Parathyroid adenoma (tissue), 2 donors: ENCODE measurements around the gene RDH13.

Experiments used
- H2AFZ ChIP-seq: fragments of 300-600 bp; sonication (generic); one replicate; pipeline ENCODE4 v1.7.0; 2017; ENCODE audit warnings: antibody characterized with exemption, mild to moderate bottlenecking
- H3K27ac ChIP-seq: fragments of 300-600 bp; sonication (generic); one replicate; pipeline ENCODE4 v1.7.0; 2017
- H3K27me3 ChIP-seq: fragments of 300-600 bp; sonication (generic); one replicate; pipeline ENCODE4 v1.7.0; 2017; ENCODE audit warnings: low read length; ENCODE audit not compliant: control insufficient read depth, insufficient read depth
- H3K36me3 ChIP-seq: fragments of 300-600 bp; sonication (generic); one replicate; pipeline ENCODE4 v1.7.0; 2017; ENCODE audit warnings: low read length; ENCODE audit not compliant: control insufficient read depth, insufficient read depth
- H3K4me1 ChIP-seq: fragments of 300-600 bp; sonication (generic); one replicate; pipeline ENCODE4 v1.7.0; 2017; ENCODE audit warnings: control low read depth
- H3K4me2 ChIP-seq: fragments of 300-600 bp; sonication (generic); one replicate; pipeline ENCODE4 v1.7.0; 2017; ENCODE audit warnings: low read length
- H3K4me3 ChIP-seq: fragments of 300-600 bp; sonication (generic); one replicate; pipeline ENCODE4 v1.7.0; 2017; ENCODE audit warnings: low read depth, low read length
- H3K79me2 ChIP-seq: fragments of 300-600 bp; sonication (generic); one replicate; pipeline ENCODE4 v1.7.0; 2017; ENCODE audit warnings: control low read depth
- H3K9ac ChIP-seq: fragments of 300-600 bp; sonication (generic); one replicate; pipeline ENCODE4 v1.7.0; 2017; ENCODE audit warnings: mild to moderate bottlenecking
- H3K9me3 ChIP-seq: fragments of 300-600 bp; sonication (generic); one replicate; pipeline ENCODE4 v1.7.0; 2017; ENCODE audit warnings: low read length; ENCODE audit not compliant: control insufficient read depth
- CTCF ChIP-seq: fragments of 300-600 bp; sonication (generic); IDR thresholded peaks from one replicate; pipeline ENCODE4 v1.7.0; 2017; ENCODE audit warnings: antibody characterized with exemption, mild to moderate bottlenecking
- donor health status: primary hyperparathyroidism.

Gene RDH13

GRCh38 chr19:55084416-55084815, 21.5 kb upstream of the RDH13 start:
- Histone ChIP-seq H3K9me3 (no peaks in the 10 kb centered on the region), H3K9ac (no peak overlapping the region), H3K79me2 (no peaks in the 10 kb centered on the region), H2AFZ (no peak overlapping the region), H3K27ac (no peak overlapping the region), H3K36me3 (no peaks in the 10 kb centered on the region), H3K27me3 (no peaks in the 10 kb centered on the region), H3K4me1 (no peaks in the 10 kb centered on the region), H3K4me2 (no peak overlapping the region), H3K4me3 (no peak overlapping the region)
- TF ChIP-seq CTCF = no peak

GRCh38 chr19:55083004-55083850, 20.3 kb upstream of the RDH13 start:
- no peaks in the 10 kb centered on the region for H3K36me3 ChIP-seq
- no peak overlapping the region for H3K9ac ChIP-seq
- H3K27me3 ChIP-seq = no peaks in the 10 kb centered on the region
- peaks cover 2% of the 10 kb centered on the region for H3K79me2 ChIP-seq
- no peaks in the 10 kb centered on the region for H3K4me1 ChIP-seq
- H3K4me2 ChIP-seq = no peak overlapping the region
- no peak overlapping the region for H2AFZ ChIP-seq
- no peaks in the 10 kb centered on the region for H3K9me3 ChIP-seq
- no peak for TF ChIP-seq CTCF
- H3K4me3 ChIP-seq = no peak overlapping the region
- H3K27ac ChIP-seq = no peak overlapping the region

GRCh38 chr19:55082020-55082851, 19.3 kb upstream of the RDH13 start:
- Histone ChIP-seq H2AFZ (no peak overlapping the region), H3K9ac (no peak overlapping the region), H3K4me1 (no peaks in the 10 kb centered on the region), H3K27ac (no peak overlapping the region), H3K36me3 (no peaks in the 10 kb centered on the region), H3K9me3 (no peaks in the 10 kb centered on the region), H3K79me2 (peaks cover 2% of the 10 kb centered on the region), H3K4me3 (no peak overlapping the region), H3K27me3 (no peaks in the 10 kb centered on the region), H3K4me2 (no peak overlapping the region)
- TF ChIP-seq CTCF = no peak

GRCh38 chr19:55081770-55082019, 18.7 kb upstream of the RDH13 start:
- Histone ChIP-seq H3K27ac (no peak overlapping the region), H3K27me3 (no peaks in the 10 kb centered on the region), H3K9me3 (no peaks in the 10 kb centered on the region), H2AFZ (no peak overlapping the region), H3K9ac (no peak overlapping the region), H3K4me3 (no peak overlapping the region), H3K4me1 (peaks cover 3% of the 10 kb centered on the region), H3K36me3 (no peaks in the 10 kb centered on the region), H3K4me2 (no peak overlapping the region), H3K79me2 (peaks cover 2% of the 10 kb centered on the region)
- TF ChIP-seq CTCF = no peak
